BE2C (cell line): ENCODE data around the gene USP5.
A peak's percentile ranks its signal among the peaks of the same experiment; 100 is the strongest.

Experiments used
- DNase-seq: peaks from one replicate; pipeline ENCODE4 v3.0.0-alpha.2; 2020
- H3K27me3 ChIP-seq: fragments of 250-450 bp; sonication (Bioruptor Pico); 2 replicates; pipeline ENCODE4 v1.5.1; 2020; ENCODE audit warnings: mild to moderate bottlenecking
- H3K36me3 ChIP-seq: fragments of 250-450 bp; sonication (Bioruptor Pico); 2 replicates; pipeline ENCODE4 v1.5.1; 2020; ENCODE audit warnings: mild to moderate bottlenecking
- H3K4me1 ChIP-seq: fragments of 250-450 bp; sonication (Bioruptor Pico); 2 replicates; pipeline ENCODE4 v1.5.1; 2020
- H3K4me3 ChIP-seq: 2 replicates; pipeline ENCODE4 v1.5.1; 2011; ENCODE audit warnings: low read depth, low read length
- H3K9me3 ChIP-seq: fragments of 250-450 bp; sonication (Bioruptor Pico); 2 replicates; pipeline ENCODE4 v1.5.1; 2020
- TF ChIP-seq, protein P1 (sequence below): IDR thresholded peaks from 2 replicates; pipeline ENCODE4 v1.5.1; 2012; ENCODE audit warnings: mild to moderate bottlenecking, low read depth, low read length

The USP5 gene

DNA sequence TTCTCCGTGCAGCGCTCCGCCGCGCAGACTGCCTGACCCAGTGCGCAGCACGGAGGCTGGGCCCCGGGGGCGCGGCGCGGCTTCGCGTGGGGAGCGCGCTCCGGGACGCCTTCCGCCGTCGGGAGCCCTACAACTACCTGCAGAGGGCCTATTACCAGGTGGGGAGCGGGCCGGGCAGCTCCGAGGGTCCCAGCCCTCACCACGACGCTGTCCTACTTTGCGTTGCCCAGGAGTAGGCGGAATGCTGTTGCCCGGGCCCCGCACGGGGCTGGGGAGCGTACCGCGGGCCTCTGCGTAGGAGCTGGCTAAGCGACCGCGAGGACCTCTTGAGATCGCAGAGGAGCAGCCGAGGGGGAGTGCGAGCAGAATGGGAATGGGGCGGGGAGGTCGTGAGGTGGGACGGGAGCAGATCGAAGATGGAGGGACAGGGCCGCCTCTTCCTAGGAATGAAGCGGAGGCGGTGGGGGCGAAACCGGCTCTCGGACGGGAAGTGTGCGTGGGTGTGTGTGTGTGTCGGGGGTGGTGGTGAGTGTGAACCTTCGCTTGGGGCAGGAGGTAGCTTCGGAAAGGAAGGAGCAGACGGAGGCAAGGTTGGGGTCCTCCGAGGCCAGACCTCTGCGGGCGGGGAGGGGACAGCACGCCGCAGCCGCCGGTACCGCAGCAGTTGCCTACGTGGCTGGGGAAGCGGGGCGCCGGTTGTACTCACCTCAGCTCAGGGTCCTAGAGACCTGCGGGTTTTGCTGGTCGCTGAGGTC, 23.0 kb upstream of the USP5 start:
- TF ChIP-seq, protein P1, sequence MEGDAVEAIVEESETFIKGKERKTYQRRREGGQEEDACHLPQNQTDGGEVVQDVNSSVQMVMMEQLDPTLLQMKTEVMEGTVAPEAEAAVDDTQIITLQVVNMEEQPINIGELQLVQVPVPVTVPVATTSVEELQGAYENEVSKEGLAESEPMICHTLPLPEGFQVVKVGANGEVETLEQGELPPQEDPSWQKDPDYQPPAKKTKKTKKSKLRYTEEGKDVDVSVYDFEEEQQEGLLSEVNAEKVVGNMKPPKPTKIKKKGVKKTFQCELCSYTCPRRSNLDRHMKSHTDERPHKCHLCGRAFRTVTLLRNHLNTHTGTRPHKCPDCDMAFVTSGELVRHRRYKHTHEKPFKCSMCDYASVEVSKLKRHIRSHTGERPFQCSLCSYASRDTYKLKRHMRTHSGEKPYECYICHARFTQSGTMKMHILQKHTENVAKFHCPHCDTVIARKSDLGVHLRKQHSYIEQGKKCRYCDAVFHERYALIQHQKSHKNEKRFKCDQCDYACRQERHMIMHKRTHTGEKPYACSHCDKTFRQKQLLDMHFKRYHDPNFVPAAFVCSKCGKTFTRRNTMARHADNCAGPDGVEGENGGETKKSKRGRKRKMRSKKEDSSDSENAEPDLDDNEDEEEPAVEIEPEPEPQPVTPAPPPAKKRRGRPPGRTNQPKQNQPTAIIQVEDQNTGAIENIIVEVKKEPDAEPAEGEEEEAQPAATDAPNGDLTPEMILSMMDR, result no peak
- Histone ChIP-seq H3K9me3 (no peaks in the 10 kb centered on the region), H3K27me3 (no peaks in the 10 kb centered on the region), H3K4me3 (peak overlapping the region; percentile 98), H3K4me1 (peaks cover 10% of the 10 kb centered on the region), H3K36me3 (peaks cover 40% of the 10 kb centered on the region)
- no peak for DNase-seq

DNA sequence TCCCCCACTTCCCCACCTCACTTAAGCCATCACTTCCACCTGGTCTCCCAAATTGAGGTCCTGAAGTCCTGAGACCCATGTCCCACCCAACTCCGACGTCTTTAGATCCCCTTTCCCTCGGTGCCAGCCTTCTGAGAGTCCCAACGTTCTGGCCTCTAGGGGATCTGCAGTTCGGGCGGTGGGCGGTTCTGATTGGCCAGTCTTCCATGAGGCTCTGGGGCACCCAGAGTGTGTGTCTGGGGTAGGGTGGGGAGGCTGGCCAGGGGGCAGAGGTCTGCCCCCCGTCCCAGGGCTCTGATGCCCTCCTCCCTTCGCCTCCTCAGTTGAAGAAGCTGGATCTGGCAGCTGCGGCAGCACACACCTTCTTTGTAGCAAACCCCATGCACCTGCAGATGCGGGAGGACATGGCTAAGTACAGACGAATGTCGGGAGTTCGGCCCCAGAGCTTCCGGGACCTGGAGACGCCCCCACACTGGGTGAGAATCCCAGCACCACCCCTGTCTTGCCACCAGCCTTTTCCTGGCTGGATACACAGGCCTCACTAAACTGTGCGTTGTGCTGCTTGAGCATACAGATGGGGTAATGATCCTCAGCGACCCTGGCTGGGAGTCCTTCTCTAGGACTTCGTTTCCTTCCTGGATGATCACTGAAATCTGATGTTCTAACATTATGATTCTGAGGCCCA, 22.3 kb upstream of the USP5 start:
- Histone ChIP-seq H3K36me3 (peaks cover 47% of the 10 kb centered on the region), H3K27me3 (no peaks in the 10 kb centered on the region), H3K4me3 (peak overlapping the region; percentile 98), H3K4me1 (peaks cover 10% of the 10 kb centered on the region), H3K9me3 (no peaks in the 10 kb centered on the region)
- peak; percentile 64 for DNase-seq
- TF ChIP-seq, protein P1, result peak; percentile 22

DNA sequence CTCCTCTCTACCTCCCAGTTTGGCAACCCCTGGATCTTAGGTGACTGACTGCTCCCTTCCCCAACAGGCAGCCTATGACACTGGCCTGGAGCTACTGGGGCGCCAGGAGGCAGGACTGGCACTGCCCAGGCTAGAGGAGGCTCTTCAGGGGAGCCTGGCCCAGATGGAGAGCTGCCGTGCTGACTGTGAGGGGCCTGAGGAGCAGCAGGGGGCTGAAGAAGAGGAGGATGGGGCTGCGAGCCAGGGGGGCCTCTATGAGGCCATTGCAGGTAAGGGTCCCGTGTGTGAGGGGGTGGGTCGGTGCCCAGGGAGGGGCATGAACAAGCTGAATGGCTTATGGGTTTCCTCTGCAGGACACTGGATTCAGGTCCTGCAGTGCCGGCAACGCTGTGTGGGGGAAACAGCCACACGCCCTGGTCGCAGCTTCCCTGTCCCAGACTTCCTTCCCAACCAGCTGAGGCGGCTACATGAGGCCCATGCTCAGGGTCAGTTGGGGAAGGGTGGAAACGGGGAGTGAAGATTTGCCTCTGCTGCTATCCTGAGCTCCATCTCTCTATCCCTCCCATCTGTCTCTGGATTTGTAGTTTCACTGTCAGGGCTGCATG, 21.6 kb upstream of the USP5 start:
- Histone ChIP-seq H3K4me3 (peak overlapping the region; percentile 98), H3K36me3 (peaks cover 52% of the 10 kb centered on the region), H3K9me3 (no peaks in the 10 kb centered on the region), H3K4me1 (peaks cover 6% of the 10 kb centered on the region), H3K27me3 (no peaks in the 10 kb centered on the region)
- TF ChIP-seq, protein P1, result no peak
- no peak for DNase-seq

DNA sequence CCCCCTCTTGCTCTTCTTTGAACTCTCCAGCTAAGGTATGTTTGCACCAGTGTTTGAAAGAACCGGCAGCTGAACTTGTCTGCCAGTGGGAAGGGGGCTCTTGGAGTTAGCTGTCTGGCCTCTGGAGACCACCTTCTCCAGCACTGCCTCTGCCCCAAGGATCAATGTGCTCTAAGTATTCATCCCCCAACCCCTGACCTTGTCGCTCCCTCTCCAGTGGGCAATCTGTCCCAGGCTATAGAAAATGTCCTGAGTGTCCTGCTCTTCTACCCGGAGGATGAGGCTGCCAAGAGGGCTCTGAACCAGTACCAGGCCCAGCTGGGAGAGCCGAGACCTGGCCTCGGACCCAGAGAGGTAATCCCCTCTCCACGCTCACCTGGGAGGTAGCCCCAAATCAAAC, 21.0 kb upstream of the USP5 start:
- Histone ChIP-seq H3K27me3 (no peaks in the 10 kb centered on the region), H3K9me3 (no peaks in the 10 kb centered on the region), H3K4me1 (peaks cover 6% of the 10 kb centered on the region), H3K4me3 (no peak overlapping the region), H3K36me3 (peaks cover 52% of the 10 kb centered on the region)
- TF ChIP-seq, protein P1, result no peak
- no peak for DNase-seq

DNA sequence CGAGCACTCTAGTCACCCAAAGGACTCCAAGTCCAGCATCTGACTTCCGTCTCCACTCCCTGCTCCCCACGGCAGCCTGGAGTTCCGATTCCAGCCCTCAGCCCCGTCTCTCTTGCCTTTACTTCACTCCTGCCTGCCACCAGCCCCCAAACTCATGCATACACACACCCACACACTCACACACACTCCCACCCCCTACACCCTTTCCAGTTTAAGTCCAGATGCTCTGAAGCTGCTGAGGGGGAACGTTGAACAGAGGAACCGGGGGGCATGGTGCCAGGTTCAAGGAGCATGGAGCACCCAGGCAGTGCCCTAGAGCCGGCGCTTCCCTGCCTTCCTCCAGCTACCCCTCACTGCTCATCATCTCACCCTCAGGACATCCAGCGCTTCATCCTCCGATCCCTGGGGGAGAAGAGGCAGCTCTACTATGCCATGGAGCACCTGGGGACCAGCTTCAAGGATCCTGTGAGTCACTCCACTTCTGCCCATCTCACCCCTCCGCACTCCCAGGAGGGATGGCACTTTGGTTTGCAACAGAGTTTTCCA, 20.4 kb upstream of the USP5 start:
- peak; percentile 3 for DNase-seq
- Histone ChIP-seq H3K4me1 (peaks cover 6% of the 10 kb centered on the region), H3K9me3 (no peaks in the 10 kb centered on the region), H3K4me3 (no peak overlapping the region), H3K36me3 (peaks cover 56% of the 10 kb centered on the region), H3K27me3 (no peaks in the 10 kb centered on the region)
- TF ChIP-seq, protein P1, result no peak
